ENCODE results near the gene MPHOSPH10. TPM values are rescaled to one million over a fixed set of nuclear protein-coding genes. Genes with fewer than 3 reads are reported as not detected.
A peak's percentile ranks its signal among the peaks of the same experiment; 100 is the strongest.
"Not testable (repeated sequence)": the region's sequence is repeated elsewhere in the genome, so short reads cannot be mapped to it uniquely, and the experiment has no call there.

The MPHOSPH10 gene
- total and polyA plus RNA-seq, 2 of the 13 experiments (the other 11 are each of a cell fraction or from before 2014, with no cell fraction given): 37.8 to 137 TPM

GRCh38 chr2:71131387-71132166, 1.1 kb downstream of the MPHOSPH10 start:
- intact Hi-C loops (cut with micrococcal nuclease; ENCODE audit: unreplicated experiment); H3K9me3 ChIP-seq (ENCODE audit: low read length); CTCF ChIA-PET (ENCODE audit: low intra/inter-chr PET ratio, low total read pairs); in situ Hi-C loops (cut with HindIII; ENCODE audit: extremely low pct_ligation_motif_present, low pct_unique_long_range_greater_than_20kb); H3K27me3 ChIP-seq (ENCODE audit: control insufficient read depth in 1 of 2, insufficient read depth in 2 of 2, low read length in 2 of 2); H2AFZ ChIP-seq (ENCODE audit: low read length); BruUV-seq (replicated peaks); TF ChIP-seq FOXA1 (IDR thresholded peaks at IDR 0.05); CREM (CRISPR knock-in tag; IDR thresholded peaks at IDR 0.05): not testable (repeated sequence)
- Histone ChIP-seq H3K4me3 (replicated peaks in 1 of 3; ENCODE audit: insufficient read depth in 1 of 3, low read depth in 2 of 3, low read length in 3 of 3) (peak overlapping the region; percentile 82 to 94 (median 86)), H4K20me1 (ENCODE audit: insufficient read depth, low read length) (peaks cover 13% of the 10 kb centered on the region), H3K9ac (ENCODE audit: insufficient read depth, low read depth, low read length) (peak overlapping the region; percentile 99), H3K79me2 (ENCODE audit: insufficient read depth, low read length) (peaks cover 82% of the 10 kb centered on the region), H3K4me1 (ENCODE audit: insufficient read depth, low read length) (peaks cover 68% of the 10 kb centered on the region), H3K27ac (ENCODE audit: extremely low read length, insufficient read depth, low read length) (peak overlapping the region; percentile 96), H3K4me2 (ENCODE audit: low read depth, low read length) (peak overlapping the region; percentile 96), H3K36me3 (replicated peaks in 1 of 2; ENCODE audit: control insufficient read depth in 1 of 2, insufficient read depth in 2 of 2, low read length in 2 of 2) (peaks cover 11 to 32% of the 10 kb centered on the region in 2 experiments)
- POLR2A ChIA-PET: interaction anchor here (0.8 to 4.1 kb wide), 11 partner anchors 8 to 200 kb away, joined by 3 to 36 read pairs (median 4); partner anchors contain the start of genes NAGK and ZNF638
- ATAC-seq (peak; percentile 7), FAIRE-seq (peak; percentile 60), DNase-seq (ENCODE audit: low spot score) (peak; percentile 80)
- WGBS (ENCODE audit: low lambda C conversion rate): 1% methylated on average over 7 of the region's 7 CpGs
- TF ChIP-seq ZNF264 (CRISPR knock-in tag; IDR thresholded peaks at IDR 0.05): peak; percentile 39; the same call in 1 of the 2 replicates
- TF ChIP-seq ELF3 (CRISPR knock-in tag; IDR thresholded peaks at IDR 0.05): 0 out of 2 replicates have a peak, but pooled peaks have one; percentile 31
- TF ChIP-seq NR2F2 (IDR thresholded peaks at IDR 0.05; ENCODE audit: borderline replicate concordance, low read depth): peak; percentile 83
- TF ChIP-seq SOX5 (CRISPR knock-in tag; IDR thresholded peaks at IDR 0.05; ENCODE audit: borderline replicate concordance): peak; percentile 74; the same call in 1 of the 2 replicates
- TF ChIP-seq FOXA1 (CRISPR knock-in tag; IDR thresholded peaks at IDR 0.05): peak; percentile 21
- peak; percentile 64; the same call in 1 of the 2 replicates for TF ChIP-seq NFIC (IDR thresholded peaks at IDR 0.05; ENCODE audit: low read length)
- TF ChIP-seq HOXA3 (CRISPR knock-in tag; IDR thresholded peaks at IDR 0.05): peak; percentile 55; the same call in 1 of the 2 replicates
- TF ChIP-seq SMAD3 (CRISPR knock-in tag; IDR thresholded peaks at IDR 0.05): 0 out of 2 replicates have a peak, but pooled peaks have one; percentile 12
- peak; percentile 47; the same call in 1 of the 2 replicates for TF ChIP-seq TFDP2 (CRISPR knock-in tag; IDR thresholded peaks at IDR 0.05)
- peak in 1 of 2 experiments; percentile 52; a peak in 1 of 4 replicates for TF ChIP-seq NR2F1 (CRISPR knock-in tag; IDR thresholded peaks at IDR 0.05)
- peak; percentile 77; the same call in 1 of the 2 replicates for TF ChIP-seq ZNF614 (CRISPR knock-in tag; IDR thresholded peaks at IDR 0.05; ENCODE audit: borderline replicate concordance)
- peak; percentile 53; the same call in 1 of the 2 replicates for TF ChIP-seq RXRA (CRISPR knock-in tag; IDR thresholded peaks at IDR 0.05)
- TF ChIP-seq CREM (IDR thresholded peaks at IDR 0.05): peak; percentile 59; the same call in 1 of the 2 replicates
- peak; percentile 59 for TF ChIP-seq ZNF574 (CRISPR knock-in tag; IDR thresholded peaks at IDR 0.05)
- TF ChIP-seq FOXJ3 (CRISPR knock-in tag; IDR thresholded peaks at IDR 0.05; ENCODE audit: borderline replicate concordance): peak; percentile 70; the same call in 1 of the 2 replicates
- TF ChIP-seq CBFB (CRISPR knock-in tag; IDR thresholded peaks at IDR 0.05): 0 out of 2 replicates have a peak, but pooled peaks have one; percentile 45
- peak; percentile 95 for TF ChIP-seq MED13 (CRISPR knock-in tag; IDR thresholded peaks at IDR 0.05)
- TF ChIP-seq ISL2 (CRISPR knock-in tag; IDR thresholded peaks at IDR 0.05): peak; percentile 85
- TF ChIP-seq ERF (CRISPR knock-in tag; IDR thresholded peaks at IDR 0.05): peak; percentile 33; the same call in 1 of the 2 replicates
